GM12878 (cell line): ENCODE results near the gene PLA2G4E.

Experiments
- CTCF ChIP-seq, 3 experiments: IDR thresholded peaks in 2 of 3; conservative IDR thresholded peaks in 1 of 3; 2 replicates each; pipeline ENCODE4 v1.5.1; 2011; ENCODE audit warnings: low read depth in 3 of 3, low read length in 3 of 3, mild to moderate bottlenecking in 3 of 3, control low read depth in 2 of 3, moderate library complexity in 2 of 3, inconsistent platforms in 1 of 3, mixed read lengths in 1 of 3; ENCODE audit not compliant: control insufficient read depth in 2 of 3, insufficient read depth in 1 of 3; ENCODE audit errors: extremely low read depth in 1 of 3
- POLR2AphosphoS2 ChIP-seq: IDR thresholded peaks from 2 replicates; pipeline ENCODE4 v1.6.1; 2011; ENCODE audit warnings: low read depth, mild to moderate bottlenecking, low read length, improper control_type of control experiment, moderate library complexity
- RAD21 ChIP-seq: IDR thresholded peaks from 2 replicates; pipeline ENCODE4 v1.6.1; 2011; ENCODE audit warnings: mild to moderate bottlenecking, low read depth, low read length, moderate library complexity; ENCODE audit not compliant: insufficient read depth
- RCOR1 ChIP-seq: conservative IDR thresholded peaks from 2 replicates; pipeline ENCODE4 v1.6.1; 2012; ENCODE audit warnings: low read depth, low read length, improper control_type of control experiment

- TF ChIP-seq RCOR1 (no peak), CTCF (IDR thresholded peaks at IDR 0.05 in 2 of 3, conservative IDR thresholded peaks at IDR 0.05 in 1 of 3; ENCODE audit: control insufficient read depth in 2 of 3, extremely low read depth in 1 of 3, insufficient read depth in 1 of 3, low read depth in 3 of 3, low read length in 3 of 3) (no peak), POLR2AphosphoS2 (no peak), RAD21 (no peak)
Measured at GRCh38 chr15:42069496-42070278, 48.8 kb upstream of the PLA2G4E start.
